GM19324 (cell line): ENCODE measurements around the gene ANKRD12.
"Not testable (repeated sequence)": the region's sequence is repeated elsewhere in the genome, so short reads cannot be mapped to it uniquely, and the experiment has no call there.

Experiments
- ATAC-seq: cut with Tn5 transposase; IDR thresholded peaks from one replicate; pipeline ENCODE4 v1.9.1; 2021; ENCODE audit warnings: mild to moderate bottlenecking, moderate library complexity; ENCODE audit not compliant: unreplicated experiment, low FRiP score

The ANKRD12 gene

DNA sequence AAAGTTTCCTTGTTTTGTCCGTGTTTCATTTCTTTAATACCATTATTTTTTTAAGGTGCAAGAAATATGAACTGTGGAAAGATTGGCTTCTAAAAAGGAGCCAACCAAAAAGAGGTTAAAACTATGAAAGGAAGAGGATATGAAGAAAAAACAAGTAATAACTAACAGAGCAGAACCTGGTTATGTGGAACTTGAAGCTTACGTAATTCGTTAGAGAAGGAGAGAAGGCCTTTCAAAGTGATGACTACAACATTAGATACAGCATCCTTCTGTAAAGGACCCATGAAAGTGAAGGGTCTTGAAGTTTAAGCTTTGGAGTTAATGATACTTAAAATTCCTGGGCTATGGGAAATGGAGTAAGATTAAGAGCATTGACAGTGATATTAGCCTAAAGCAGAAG, 84.5 kb downstream of the ANKRD12 start:
- no peak for ATAC-seq

DNA sequence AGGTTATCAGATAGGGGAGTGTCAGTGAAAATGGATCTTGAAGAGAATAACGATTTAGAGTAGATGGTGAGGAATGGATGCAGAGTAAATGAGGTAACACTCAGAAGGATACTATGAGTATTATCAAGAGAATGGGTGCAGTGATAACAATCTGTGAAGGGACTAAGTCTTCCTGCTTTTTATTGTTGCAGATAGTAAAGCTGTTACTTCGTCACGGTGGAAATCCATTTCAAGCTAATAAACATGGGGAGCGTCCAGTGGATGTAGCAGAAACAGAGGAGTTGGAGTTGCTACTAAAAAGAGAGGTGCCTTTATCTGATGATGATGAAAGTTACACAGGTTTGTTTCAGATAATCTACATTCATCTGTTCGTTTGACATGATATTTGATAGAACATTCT, 85.1 kb downstream of the ANKRD12 start:
- no peak for ATAC-seq

DNA sequence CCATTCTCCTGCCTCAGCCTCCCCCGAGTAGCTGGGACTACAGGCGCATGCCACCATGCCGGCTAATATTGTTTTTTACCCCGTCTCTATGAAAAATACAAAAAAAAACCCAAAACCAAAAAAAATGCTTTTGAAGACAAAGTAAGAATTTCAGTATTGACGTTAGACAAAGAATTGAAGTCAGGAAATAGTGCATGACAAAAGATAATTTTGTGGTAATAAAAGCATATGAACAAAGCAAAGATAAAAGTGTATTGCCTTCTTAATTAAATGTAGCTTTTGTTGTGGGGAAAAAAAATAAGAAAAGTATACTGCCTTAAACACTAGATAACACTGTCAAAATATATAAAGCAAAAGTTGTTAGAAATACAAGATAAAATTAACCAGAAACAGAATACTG, 86.8 kb downstream of the ANKRD12 start:
- no peak for ATAC-seq

DNA sequence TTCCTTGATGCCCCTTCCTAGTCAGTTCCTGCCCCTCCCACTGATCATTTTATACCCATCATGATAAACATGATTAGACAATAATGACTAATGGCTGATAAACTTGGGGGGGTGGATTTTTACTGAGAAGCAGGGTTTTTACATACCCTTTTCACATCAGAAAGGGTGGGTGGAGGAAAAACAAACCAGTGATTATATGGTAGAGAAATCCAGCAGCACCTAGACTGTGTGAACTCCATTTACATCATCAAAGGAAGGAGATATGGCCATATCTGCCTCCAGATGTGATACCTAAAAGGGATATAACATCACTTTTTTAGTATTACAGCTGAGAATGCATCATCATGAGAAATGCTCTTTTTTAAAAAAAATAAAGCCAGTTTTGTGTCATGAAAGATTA, 89.9 kb downstream of the ANKRD12 start:
- ATAC-seq: no peak

DNA sequence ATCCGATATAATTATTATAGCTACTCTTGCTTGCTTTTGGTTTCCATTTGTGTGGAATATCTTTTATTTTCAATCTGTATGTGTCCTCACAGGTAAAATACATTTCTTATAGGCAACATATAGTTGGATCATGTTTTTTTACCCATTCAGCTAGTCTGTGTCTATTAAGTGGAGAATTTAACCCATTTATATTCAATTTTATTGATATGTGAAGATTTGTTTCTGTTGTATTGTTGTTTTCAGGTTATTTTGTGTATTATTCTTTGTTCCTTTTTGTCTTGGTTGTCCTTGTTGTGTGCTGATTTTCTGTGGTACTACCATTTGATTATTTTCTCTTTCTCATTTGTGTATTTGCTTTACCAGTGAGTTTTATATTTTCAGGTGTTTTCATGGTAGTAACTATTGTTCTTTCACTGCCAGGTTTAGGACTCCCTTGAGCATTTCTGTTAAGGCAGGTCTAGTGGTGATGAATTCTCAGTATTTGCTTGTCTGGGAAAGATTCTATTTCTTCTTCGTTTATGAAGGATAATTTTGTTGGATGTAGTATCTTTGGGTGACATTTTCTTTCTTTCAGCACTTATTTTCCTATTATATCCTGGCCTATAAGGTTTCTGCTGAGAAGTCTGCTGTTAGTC, 95.4 kb downstream of the ANKRD12 start:
- no peak for ATAC-seq

DNA sequence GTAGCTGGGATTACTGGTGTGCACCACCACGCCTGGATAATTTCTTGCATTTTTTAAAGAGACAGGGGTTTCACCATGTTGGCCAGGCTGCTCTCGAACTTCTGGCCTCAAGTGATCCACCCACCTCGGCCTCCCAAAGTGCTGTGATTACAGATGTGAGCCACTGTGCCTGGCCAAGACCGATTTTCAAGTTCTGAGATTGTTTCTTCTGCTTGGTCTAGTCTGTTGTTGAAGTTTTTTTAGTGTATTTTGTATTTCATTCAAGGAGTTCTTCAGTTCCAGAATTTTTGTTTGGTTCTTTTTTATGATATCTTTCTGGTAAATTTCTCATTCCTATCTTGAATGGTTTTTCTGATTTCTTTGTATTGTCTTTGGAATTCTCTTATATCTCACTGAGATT, 96.4 kb downstream of the ANKRD12 start:
- ATAC-seq: no peak

DNA sequence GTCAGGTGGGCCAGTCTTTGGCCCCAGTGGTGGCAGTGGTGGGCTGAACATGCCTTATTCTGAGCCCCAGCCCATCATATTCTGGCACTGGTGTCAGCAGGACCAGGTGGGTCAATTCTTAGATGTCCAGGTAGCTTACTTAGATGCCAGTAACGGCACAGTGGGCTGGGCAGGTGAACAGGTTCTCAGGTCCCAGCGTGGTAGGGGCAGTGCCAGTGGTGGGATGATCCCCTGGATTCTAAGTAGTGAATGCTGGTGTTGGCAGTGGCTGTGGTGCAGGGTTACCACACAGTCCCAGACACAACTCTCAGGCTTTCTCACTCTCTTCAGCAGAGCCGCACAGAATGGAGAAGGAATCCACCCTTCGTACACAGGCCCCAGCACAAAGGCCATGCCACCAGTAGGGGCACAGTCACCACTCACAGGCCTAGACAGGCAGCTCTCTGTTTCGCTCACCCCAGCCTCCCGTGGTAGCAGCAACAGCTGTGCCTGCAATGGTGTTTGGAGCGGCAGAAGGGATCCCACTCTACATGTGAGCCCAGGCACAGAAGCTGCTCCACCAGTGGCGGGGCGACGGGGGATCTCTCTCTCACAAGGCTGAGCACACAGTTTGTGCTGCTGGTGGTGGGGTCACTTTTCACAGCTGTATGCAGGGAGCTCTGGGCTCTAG, 97.3 kb downstream of the ANKRD12 start:
- no peak for ATAC-seq

DNA sequence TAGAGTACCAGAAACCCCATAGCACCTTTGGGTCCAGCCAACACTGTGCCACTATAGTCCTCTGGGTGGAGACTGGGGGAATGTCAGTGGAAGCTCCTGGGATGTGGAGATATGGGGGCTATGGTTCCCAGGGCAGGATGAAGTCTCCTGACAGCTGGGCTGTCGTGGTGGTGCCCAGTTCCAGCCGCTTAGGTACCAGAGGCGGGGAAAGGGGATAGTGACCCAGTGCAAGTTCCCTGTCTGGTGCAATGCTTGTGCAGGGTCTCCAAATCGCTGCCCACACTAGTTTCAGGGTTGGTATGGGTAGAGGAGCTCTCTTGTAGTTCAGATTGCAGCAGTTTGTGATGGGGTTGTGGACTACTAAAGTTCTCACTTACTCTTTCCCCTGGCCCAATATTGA, 97.9 kb downstream of the ANKRD12 start:
- ATAC-seq: no peak

DNA sequence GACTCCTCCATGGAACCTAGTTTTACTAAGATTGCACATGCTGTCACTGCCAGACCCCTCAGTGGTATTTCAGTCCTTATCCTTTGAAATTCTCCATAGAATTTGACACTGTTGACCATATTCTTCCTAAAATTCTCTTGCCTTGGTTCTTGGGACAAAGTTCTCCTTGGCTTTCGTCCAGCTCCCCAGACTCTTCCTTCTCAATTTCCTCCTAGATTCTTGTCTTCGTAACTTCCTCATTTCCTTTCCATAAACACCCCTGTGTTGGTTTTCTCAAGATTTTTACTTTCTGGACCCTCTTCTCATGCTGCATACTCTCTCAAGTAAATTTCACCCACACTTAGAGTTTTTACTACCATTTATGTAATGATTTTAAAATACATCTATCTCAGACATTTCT, 101.4 kb downstream of the ANKRD12 start:
- no peak for ATAC-seq

DNA sequence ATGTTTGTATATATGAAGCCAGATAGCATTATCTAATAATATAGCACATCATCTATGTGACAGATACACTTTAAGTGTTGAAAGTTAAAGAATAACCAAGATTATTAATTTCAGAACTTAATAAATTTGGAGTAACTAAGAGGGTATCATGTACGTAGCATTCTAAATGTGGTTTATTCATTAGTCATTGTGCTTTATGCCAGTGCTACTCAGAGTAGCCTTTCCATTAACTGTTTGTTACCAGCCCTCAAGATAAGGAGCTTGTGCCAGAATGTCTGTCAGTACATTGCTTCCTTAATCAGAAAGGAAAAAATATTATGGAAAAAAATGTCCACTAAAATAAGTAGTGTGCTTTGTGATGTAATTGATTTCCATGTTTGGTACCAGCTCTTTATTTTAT, 103.1 kb downstream of the ANKRD12 start:
- no peak for ATAC-seq

DNA sequence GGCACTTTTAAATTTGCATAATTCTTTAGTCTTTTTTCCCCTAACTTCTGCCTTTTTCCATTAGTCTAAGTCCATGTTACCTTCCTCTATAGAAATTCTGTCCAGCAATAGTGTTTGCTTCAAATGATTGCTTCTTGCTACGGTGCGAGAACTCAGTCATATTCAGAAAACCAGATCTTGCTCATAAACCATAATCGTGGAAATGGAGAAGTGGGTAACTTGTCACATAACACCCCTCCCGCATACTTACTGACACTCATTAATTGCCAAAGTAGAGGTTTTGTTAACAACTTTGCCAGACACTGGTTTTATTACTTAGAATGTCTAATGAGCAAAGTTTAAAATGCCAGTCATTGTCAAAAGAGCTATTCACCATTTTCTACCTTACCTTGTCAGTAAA, 103.7 kb downstream of the ANKRD12 start:
- no peak for ATAC-seq

DNA sequence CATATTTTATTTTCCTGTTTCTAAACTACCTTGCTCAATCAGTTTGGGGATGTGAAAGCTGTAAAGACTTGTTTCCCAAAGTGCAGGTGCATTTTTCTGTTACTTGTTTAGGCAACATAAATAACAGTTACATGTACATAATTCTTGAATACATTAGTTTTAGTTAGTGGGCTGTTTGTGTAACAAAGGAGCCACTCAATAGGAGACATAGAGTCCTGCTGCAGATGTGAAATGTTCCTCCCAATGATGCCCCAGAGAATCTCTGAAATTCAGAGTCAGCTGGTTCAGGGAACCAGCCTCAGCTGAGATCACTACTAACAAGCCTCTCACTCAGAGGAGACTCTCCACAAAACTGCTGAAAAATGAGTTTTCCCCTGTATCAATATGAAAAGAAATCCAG, 106.4 kb downstream of the ANKRD12 start:
- ATAC-seq: peak; percentile 43

DNA sequence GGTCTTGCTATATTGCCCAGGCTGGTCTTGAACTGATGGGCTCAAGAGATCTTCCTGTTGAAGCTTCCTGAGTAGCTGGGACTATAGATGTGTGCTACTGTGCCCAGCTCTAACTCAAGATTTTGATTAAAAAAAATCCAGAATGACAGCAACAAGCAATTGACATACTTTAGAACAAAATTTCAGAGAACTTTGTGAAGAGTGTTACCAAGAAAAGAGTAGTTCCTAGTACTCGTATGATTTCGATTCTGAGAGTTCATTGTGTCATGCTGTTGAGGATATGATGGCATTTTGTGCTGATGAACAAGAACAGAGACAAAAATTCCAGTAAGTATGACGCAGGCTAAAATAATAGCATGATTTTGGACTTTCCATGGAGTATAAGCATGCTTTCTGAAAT, 107.8 kb downstream of the ANKRD12 start:
- no peak for ATAC-seq

DNA sequence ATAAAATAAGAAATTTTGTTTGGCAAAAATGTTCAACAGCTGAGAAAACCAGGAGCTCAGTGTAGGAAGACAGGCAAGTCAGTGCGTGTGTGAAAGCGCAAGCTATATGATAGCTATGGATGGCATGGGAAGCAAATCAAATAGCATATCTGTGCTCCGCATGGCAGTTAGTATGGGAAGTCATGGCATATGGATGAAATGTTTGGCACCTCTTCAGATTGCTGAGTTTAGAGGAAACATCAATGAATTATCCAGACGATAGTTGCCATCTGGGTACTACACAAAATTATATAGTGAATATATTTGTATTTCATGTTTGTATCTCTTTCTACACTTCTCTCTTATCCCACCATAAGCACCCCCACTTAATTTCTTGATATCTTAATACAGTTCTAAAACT, 112.1 kb downstream of the ANKRD12 start:
- ATAC-seq: no peak

DNA sequence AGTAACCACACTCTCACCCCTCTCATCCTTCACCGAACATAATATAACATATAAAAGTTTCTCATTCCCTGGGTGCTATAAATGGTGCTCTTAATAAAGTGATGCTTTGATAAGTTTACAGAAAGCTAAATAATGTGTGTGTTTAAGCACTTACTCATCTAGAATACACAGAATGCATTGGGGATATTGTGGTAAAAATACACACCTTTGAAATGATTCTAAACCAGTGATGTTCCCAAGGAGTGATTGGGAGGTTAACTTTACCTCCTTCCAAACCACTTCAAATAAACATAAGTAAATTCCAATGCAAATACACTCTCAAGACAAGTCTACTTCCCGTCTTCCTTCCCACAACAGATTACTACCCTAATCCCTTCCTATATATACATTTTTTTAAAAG, 112.7 kb downstream of the ANKRD12 start:
- ATAC-seq: no peak

DNA sequence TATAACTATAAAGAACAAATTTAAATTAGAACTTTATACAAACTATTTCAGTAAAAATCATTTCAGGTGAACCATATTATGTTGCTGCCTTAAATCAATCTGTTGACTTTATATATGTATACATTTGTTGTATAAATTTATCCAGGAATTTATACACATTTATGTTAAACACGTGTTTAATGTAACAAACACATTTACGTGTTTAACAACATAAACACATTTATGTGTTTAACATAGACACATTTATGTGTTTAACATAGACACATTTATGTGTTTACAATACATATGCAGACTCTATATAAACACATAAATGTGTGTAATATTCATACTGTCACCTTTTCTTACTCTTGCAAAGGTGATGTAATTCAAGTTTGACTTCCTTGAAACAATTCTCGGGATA, 122.6 kb downstream of the ANKRD12 start:
- no peak for ATAC-seq

DNA sequence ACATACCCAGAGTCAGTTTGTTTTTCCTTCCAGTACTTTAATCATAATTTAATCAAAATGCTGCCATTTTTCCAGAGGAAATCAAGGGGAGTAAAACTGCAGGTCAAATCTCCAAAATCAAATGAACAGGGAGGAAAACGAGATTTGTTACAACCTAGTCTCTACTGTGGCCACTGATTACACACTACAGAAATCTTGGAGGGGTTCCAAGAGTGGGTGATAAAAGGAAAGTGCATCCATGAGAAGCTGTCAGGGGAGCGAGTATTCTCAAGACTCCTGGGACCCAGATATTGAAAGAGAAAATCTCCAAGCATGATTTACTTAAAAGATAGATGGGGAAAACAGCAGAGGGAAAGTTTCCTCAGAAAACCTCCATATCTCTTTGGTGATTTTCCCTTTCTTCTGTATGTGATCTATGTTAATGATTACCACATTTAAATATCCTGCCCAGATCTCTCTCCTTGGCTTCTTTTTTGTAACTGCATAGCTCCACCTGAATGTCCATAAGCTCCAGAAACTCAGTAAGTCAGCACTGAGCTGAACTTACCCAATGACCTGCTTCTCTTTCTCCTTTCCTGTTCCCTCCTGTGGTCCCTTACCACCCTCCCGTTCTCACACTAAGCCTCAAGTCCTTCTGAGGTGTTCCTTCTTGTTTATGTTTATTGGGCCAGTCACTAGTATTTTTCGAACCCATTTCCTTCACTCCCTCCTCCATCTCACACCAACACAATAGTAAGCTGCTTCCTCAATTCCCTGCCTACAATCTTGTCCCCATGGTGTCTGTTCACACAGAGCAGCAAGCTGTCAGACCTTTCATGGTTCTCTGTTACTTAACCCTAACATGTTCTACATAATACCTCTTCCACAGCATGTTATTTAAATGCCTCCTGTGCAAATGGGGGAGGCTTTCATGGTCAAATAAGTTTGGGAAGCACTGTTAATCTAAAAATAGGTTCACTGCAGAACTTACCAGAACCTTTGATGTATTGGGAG, 124.1 kb downstream of the ANKRD12 start:
- ATAC-seq: no peak

DNA sequence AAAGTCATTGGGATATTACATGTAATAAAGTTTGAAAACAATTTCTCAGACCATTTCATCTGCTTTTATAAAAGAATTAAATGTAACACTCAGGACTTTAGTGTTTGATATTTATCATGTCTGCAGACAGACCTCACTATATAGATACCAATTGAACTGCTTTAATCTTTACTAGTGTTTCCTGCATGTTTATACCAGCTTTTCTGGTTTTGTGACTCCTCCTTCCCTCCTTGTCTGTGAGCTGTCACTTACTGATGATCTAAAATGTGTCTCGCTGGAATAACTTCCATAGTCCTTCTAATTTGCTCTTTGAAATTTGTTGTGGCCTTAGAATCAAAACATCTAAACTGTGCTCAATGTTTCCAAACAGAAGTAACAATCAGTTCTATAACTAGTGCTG, 126.7 kb downstream of the ANKRD12 start:
- ATAC-seq: no peak

DNA sequence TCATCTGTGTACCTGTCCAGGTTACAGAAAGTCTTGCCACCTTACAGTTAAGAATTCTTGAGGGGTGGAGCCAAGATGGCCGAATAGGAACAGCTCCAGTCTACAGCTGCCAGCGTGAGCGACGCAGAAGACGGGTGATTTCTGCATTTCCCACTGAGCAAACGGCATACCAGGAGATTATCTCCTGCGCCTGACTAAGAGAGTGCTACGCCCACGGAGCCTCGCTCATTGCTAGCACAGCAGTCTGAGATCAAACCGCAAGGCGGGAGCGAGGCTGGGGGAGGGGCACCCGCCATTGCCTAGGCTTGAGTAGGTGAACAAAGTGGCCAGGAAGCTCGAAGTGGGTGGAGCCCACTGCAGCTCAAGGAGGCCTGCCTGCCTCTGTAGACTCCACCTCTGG, 128.2 kb downstream of the ANKRD12 start:
- ATAC-seq: not testable (repeated sequence)

DNA sequence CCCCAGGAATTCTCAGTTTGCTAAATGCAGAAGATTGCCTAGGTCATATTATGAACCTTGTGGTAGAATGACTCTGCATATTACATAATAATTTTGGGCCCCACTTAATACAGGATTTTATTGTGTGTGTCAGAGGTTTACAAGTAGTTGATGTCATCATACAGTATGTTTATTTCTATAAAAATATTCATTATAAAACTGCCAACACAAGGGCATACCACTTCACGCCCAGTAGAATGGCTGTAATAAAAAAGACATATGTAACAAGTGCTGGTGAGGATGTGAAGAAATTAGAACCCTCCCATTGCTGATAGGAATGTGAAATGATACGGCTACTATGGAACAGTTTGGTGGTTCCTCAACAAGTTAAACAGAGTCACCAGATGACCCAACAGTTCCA, 136.6 kb downstream of the ANKRD12 start:
- no peak for ATAC-seq

DNA sequence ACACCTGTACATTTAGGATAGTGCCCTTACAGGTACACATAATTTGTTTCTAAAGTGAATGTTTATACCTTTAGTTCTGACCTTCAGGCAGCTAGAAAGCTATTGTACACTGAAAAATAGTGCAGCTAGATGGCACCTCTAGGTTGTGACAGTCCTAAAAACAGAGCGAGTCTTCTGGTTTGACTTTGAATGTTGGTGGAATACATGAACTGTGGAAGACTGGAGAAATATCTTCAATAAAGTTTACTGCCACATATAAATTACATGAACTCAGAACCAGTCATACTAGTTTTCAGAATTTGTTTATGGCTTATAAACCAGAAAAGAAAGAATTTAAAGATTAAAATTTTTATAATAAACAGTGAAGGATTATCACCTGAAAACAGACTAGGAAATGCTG, 139.3 kb downstream of the ANKRD12 start:
- no peak for ATAC-seq
